Heart left ventricle (tissue), 16 donors: ENCODE results near the gene MIER1. TPM values are rescaled to one million over a fixed set of nuclear protein-coding genes. Genes with fewer than 3 reads are reported as not detected.

Experiments used
- ATAC-seq, 4 donors: fragments of 200-7000 bp; cut with Tn5 transposase; one replicate each; pipeline ENCODE4 v1.9.1; 2020 to 2022; ENCODE audit warnings: moderate library complexity in 4 of 4, mild to moderate bottlenecking in 3 of 4, moderate number of reproducible peaks in 1 of 4
- DNase-seq, 5 donors: peaks; one replicate each; pipeline ENCODE4 v3.0.0-alpha.2; 2020
- H3K27ac ChIP-seq, 12 donors: fragments of 200-600 bp; sonication (generic) in 4 of 12; one replicate each; pipeline versions ENCODE4 v1.5.0 to v1.8.0; 2016 to 2022; ENCODE audit warnings: mild to moderate bottlenecking in 2 of 12
- H3K27me3 ChIP-seq, 9 donors: fragments of 200-600 bp; sonication (generic) in 2 of 9; one replicate each; pipeline versions ENCODE4 v1.5.1 to v1.8.0; 2016 to 2022; ENCODE audit warnings: mild to moderate bottlenecking in 3 of 9
- H3K36me3 ChIP-seq, 9 donors: fragments of 200-600 bp; sonication (generic) in 2 of 9; one replicate each; pipeline versions ENCODE4 v1.5.0 to v1.8.0; 2018 to 2022; ENCODE audit warnings: mild to moderate bottlenecking in 2 of 9
- H3K4me1 ChIP-seq, 12 donors: fragments of 200-600 bp; sonication (generic) in 4 of 12; one replicate each; pipeline versions ENCODE4 v1.5.0 to v1.8.0; 2016 to 2022; ENCODE audit warnings: mild to moderate bottlenecking in 3 of 12
- H3K4me3 ChIP-seq, 12 donors: fragments of 200-600 bp; sonication (generic) in 4 of 12; one replicate each; pipeline versions ENCODE4 v1.5.0 to v1.8.0; 2017 to 2022; ENCODE audit warnings: mild to moderate bottlenecking in 9 of 12, moderate library complexity in 4 of 12
- H3K9me3 ChIP-seq, 12 donors: fragments of 200-600 bp; sonication (generic) in 4 of 12; one replicate each; pipeline versions ENCODE4 v1.5.0 to v1.8.0; 2016 to 2022; ENCODE audit warnings: mild to moderate bottlenecking in 1 of 12
- CTCF ChIP-seq, 12 donors: fragments of 200-600 bp; sonication (generic) in 4 of 12; IDR thresholded peaks; one replicate each; pipeline versions ENCODE4 v1.5.0 to v1.8.0; 2018 to 2022; ENCODE audit warnings: antibody characterized with exemption in 12 of 12, mild to moderate bottlenecking in 5 of 12
- POLR2A ChIP-seq, 2 donors: fragments of 450-650 bp; IDR thresholded peaks; one replicate each; pipeline ENCODE4 v1.6.1; 2017; ENCODE audit warnings: antibody characterized with exemption in 2 of 2, mild to moderate bottlenecking in 2 of 2, moderate library complexity in 2 of 2
- WGBS, 4 donors: extraction: QIAGEN DNeasy Blood & Tissue Kit in 2 of 4; methylation state at CpG; one replicate each; pipeline versions ENCODE4 v1.1.5 to v1.1.7; 2013 to 2018; 5-methylcytosine and 5-hydroxymethylcytosine counted together
- intact Hi-C, 10 donors: fragments of 100-400 bp; cut with DNase I; formaldehyde crosslinking; loops; one replicate each; pipeline versions ENCODE4 v1.11.1 to v1.14.2; 2022
- polyA plus RNA-seq, 2 donors: library from polyadenylated mRNA; stranded (reverse); fragments of 200-250 nt; gene quantifications; one replicate each; pipeline ENCODE4 v1.2.3, GENCODE V29; 2013
- total RNA-seq, 9 donors: library from RNA; depleted of rRNA in 2 of 9; stranded (reverse); fragments of >200 nt in 2 of 9; fragmentation: NEBNext Ultra II Directional in 3 of 9; extraction: Animal tissue kit (Norgen Biotek cat#: 25700) in 3 of 9; gene quantifications; one replicate each; pipeline versions ENCODE4 v1.1.0 to v1.2.4, GENCODE V29; 2016 to 2023
- donor health status: ischemic (EF 13 %, LVEDD 7.1; RV severe dilation, severe dysfunction).
- donor health status: healthy with polysubstance abuse.
- donor health status: DM: no; HTN: yes; CAD: no.
- donor health status: DM: no; HTN: no; CAD: no.
- donor health status: ischemic (EF 25% LVEDD 6.9; RV normal size, moderate dysfunction).
- donor health status: ischemic (EF 25% LVEDD 5.7; RV mildly dilated, moderate dysfunction).
- donor health status: healthy.
- donor health status: DM: yes; HTN: yes; CAD: no.
- donor health status: ischemic (EF 35%, LVEDD 5.7; RV mildly dilated, moderate dysfunction).
- donor health status: nonischemic (EF 11% LVEDD 7.7; RV severe dilation, severe dysfunction).
- donor health status: DM: yes; HTN: yes; CAD: no.
- donor health status: PGD.
- donor health status: ischemic (EF 29% LVEDD 5.4; RV normal size, mild dysfunction).
- donor health status: nonischemic (EF 23%, LVEDD 6.1; RV moderate dilation, normal function).

Gene MIER1
- total and polyA plus RNA-seq, 11 donors, result 7.3 to 23.8 (median 18.7) TPM

- H3K9me3 ChIP-seq, result no peaks in the 10 kb centered on the region
- peaks cover 0 to 57% (median 23%) of the 10 kb centered on the region in 9 donors for H3K36me3 ChIP-seq
- intact Hi-C loops, result loop anchor here in 3 of 10 donors (10.0 kb wide), 2 partner anchors 222 to 228 kb away; no protein-coding TSS in a partner anchor
- WGBS, 4 donors, result 71 to 97% (median 93%) methylated on average over 3 of the region's 3 CpGs
- no peaks in the 10 kb centered on the region for H3K27me3 ChIP-seq
- no peak for ATAC-seq
- no peak overlapping the region for H3K4me3 ChIP-seq
- DNase-seq, result no peak
- peaks cover 0 to 8% (median 0%) of the 10 kb centered on the region in 12 donors for H3K4me1 ChIP-seq
- no peak overlapping the region for H3K27ac ChIP-seq
- TF ChIP-seq POLR2A (IDR thresholded peaks at IDR 0.05) (no peak), CTCF (IDR thresholded peaks at IDR 0.05) (no peak)
These were observed 68.3 kb downstream of the MIER1 start for GRCh38 chr1:66993076-66993475.

GRCh38 chr1:66996018-66996682 lies 71.4 kb downstream of the MIER1 start:
- TF ChIP-seq CTCF (IDR thresholded peaks at IDR 0.05) (peak; percentile 45 to 83 (median 70)), POLR2A (IDR thresholded peaks at IDR 0.05) (no peak)
- ATAC-seq (peak in 3 of 4 donors; percentile 51 to 70 (median 52)), DNase-seq (peak in 4 of 5 donors; percentile 38 to 57 (median 48))
- intact Hi-C loops, result loop anchor here (1.0 to 10.0 kb wide), 8 partner anchors 151 to 231 kb away; no protein-coding TSS in a partner anchor
- H3K4me1 ChIP-seq, result peaks cover 0 to 9% (median 2%) of the 10 kb centered on the region in 12 donors
- 69 to 72% (median 72%) methylated on average over 7 of the region's 7 CpGs for WGBS, 4 donors
- H3K4me3 ChIP-seq, result no peak overlapping the region
- H3K36me3 ChIP-seq, result peaks cover 0 to 54% (median 19%) of the 10 kb centered on the region in 9 donors
- H3K9me3 ChIP-seq, result no peaks in the 10 kb centered on the region
- no peaks in the 10 kb centered on the region for H3K27me3 ChIP-seq
- H3K27ac ChIP-seq, result no peak overlapping the region

GRCh38 chr1:66998972-66999371 lies 74.2 kb downstream of the MIER1 start:
- intact Hi-C loops, result loop anchor here in 7 of 10 donors (5.0 to 10.0 kb wide), 5 partner anchors 148 to 234 kb away; no protein-coding TSS in a partner anchor
- H3K4me1 ChIP-seq, result peaks cover 0 to 25% (median 7%) of the 10 kb centered on the region in 12 donors

More at GRCh38 chr1:66998972-66999371, 74.2 kb downstream of the MIER1 start:
- H3K27me3 ChIP-seq, result no peaks in the 10 kb centered on the region
- no peak overlapping the region for H3K4me3 ChIP-seq
- no peaks in the 10 kb centered on the region for H3K9me3 ChIP-seq
- ATAC-seq (no peak), DNase-seq (no peak)
- no peak overlapping the region for H3K27ac ChIP-seq
- no peak for TF ChIP-seq CTCF (IDR thresholded peaks at IDR 0.05)
- H3K36me3 ChIP-seq, result peaks cover 0 to 53% (median 32%) of the 10 kb centered on the region in 9 donors
